ENCODE measurements around the gene MEF2D.

- TF ChIP-seq CTCF (IDR thresholded peaks at IDR 0.05) (no peak), POLR2A (IDR thresholded peaks at IDR 0.05) (no peak), POLR2AphosphoS5 (IDR thresholded peaks at IDR 0.05) (no peak), EP300 (IDR thresholded peaks at IDR 0.05) (no peak)
Measured at GRCh38 chr1:156467906-156468305, 32.7 kb downstream of the MEF2D start.

Data from suprapubic skin (tissue), 4 donors.